ENCODE data around the gene CASQ1. TPM values are rescaled to one million over a fixed set of nuclear protein-coding genes. Genes with fewer than 3 reads are reported as not detected.
A peak's percentile ranks its signal among the peaks of the same experiment; 100 is the strongest.

The CASQ1 gene
- total and polyA plus RNA-seq, 2 donors (not counting 3 experiments of a cell fraction or from before 2014, with no cell fraction given): not detected

GRCh38 chr1:160209321-160210046, 19.1 kb downstream of the CASQ1 start:
- H3K4me3 ChIP-seq (replicated peaks in 1 of 3; ENCODE audit: insufficient read depth in 1 of 3, low read depth in 1 of 3, low read length in 3 of 3): no peak overlapping the region
- H3K9me1 ChIP-seq (replicated peaks; ENCODE audit: control insufficient read depth, extremely low read depth, insufficient read depth, low read length): no peaks in the 10 kb centered on the region
- peaks cover 46% of the 10 kb centered on the region for H3K4me1 ChIP-seq (ENCODE audit: control insufficient read depth, extremely low read depth, insufficient read depth, low read length)
- dilution Hi-C loops (cut with MboI; ENCODE audit: extremely low pct_ligation_motif_present, low sequenced_read_pairs): no loop called here
- DNase-seq (ENCODE audit: low read depth, low spot score): no peak
- BruUV-seq (replicated peaks): no TSS peak
- no peak overlapping the region for H3K27ac ChIP-seq (ENCODE audit: insufficient read depth, low read depth, low read length)
- H3K27me3 ChIP-seq (ENCODE audit: control insufficient read depth in 2 of 2, insufficient read depth in 2 of 2, low read length in 2 of 2): no peaks in the 10 kb centered on the region
- TF ChIP-seq FOS (IDR thresholded peaks at IDR 0.05; ENCODE audit: borderline replicate concordance, insufficient read depth, low read length) (no peak), EZH2 (IDR thresholded peaks at IDR 0.05; ENCODE audit: borderline replicate concordance, low read depth, low read length, severe bottlenecking) (no peak), CTCF (IDR thresholded peaks at IDR 0.05; ENCODE audit: extremely low read depth in 1 of 2, insufficient read depth in 1 of 2, low read depth in 1 of 2, low read length in 2 of 2) (no peak), GATA2 (IDR thresholded peaks at IDR 0.05; ENCODE audit: insufficient read depth, insufficient read length, low read depth, low read length) (no peak), MAX (IDR thresholded peaks at IDR 0.05; ENCODE audit: insufficient read depth, insufficient read length) (no peak), MYC (IDR thresholded peaks at IDR 0.05; ENCODE audit: low read depth, low read length) (no peak)
- peak overlapping the region; percentile 43 for H3K4me2 ChIP-seq (ENCODE audit: insufficient read depth, low read length)
- FAIRE-seq: peak; percentile 74
- no peaks in the 10 kb centered on the region for H3K9me3 ChIP-seq (replicated peaks; ENCODE audit: control insufficient read depth, insufficient read depth, low read length)
- intact Hi-C loops (cut with micrococcal nuclease): loop anchor here (5.0 kb wide), 1 partner anchor 133 kb away; the partner anchor contains the start of genes COPA and NCSTN
- H2AFZ ChIP-seq (ENCODE audit: low read depth, low read length): no peak overlapping the region
- no peaks in the 10 kb centered on the region for H4K20me1 ChIP-seq (replicated peaks; ENCODE audit: control insufficient read depth, extremely low read depth, insufficient read depth, low read length)
- CTCF ChIA-PET: interaction anchor here (1.9 to 13.4 kb wide), 3 partner anchors 10 to 82 kb away, joined by 10 to 183 read pairs (median 65); no protein-coding TSS in a partner anchor
- POLR2A ChIA-PET: no interaction called here
- peaks cover 27 to 35% of the 10 kb centered on the region in 2 experiments for H3K36me3 ChIP-seq (ENCODE audit: control insufficient read depth in 2 of 2, extremely low read depth in 1 of 2, insufficient read depth in 2 of 2, low read length in 2 of 2)
- H3K9ac ChIP-seq (replicated peaks; ENCODE audit: extremely low read depth, insufficient read depth, low read length): no peak overlapping the region
- peaks cover 65% of the 10 kb centered on the region for H3K79me2 ChIP-seq (ENCODE audit: control insufficient read depth, insufficient read depth, low read length)
